Smooth muscle cell of the brain vasculature (primary cell): ENCODE data around the gene MED22.
"Not testable (repeated sequence)": the region's sequence is repeated elsewhere in the genome, so short reads cannot be mapped to it uniquely, and the experiment has no call there.

Experiments
- DNase-seq: peaks from one replicate; pipeline ENCODE4 v3.0.0-alpha.2; 2012; ENCODE audit warnings: low read depth, low spot score

Gene MED22

DNA sequence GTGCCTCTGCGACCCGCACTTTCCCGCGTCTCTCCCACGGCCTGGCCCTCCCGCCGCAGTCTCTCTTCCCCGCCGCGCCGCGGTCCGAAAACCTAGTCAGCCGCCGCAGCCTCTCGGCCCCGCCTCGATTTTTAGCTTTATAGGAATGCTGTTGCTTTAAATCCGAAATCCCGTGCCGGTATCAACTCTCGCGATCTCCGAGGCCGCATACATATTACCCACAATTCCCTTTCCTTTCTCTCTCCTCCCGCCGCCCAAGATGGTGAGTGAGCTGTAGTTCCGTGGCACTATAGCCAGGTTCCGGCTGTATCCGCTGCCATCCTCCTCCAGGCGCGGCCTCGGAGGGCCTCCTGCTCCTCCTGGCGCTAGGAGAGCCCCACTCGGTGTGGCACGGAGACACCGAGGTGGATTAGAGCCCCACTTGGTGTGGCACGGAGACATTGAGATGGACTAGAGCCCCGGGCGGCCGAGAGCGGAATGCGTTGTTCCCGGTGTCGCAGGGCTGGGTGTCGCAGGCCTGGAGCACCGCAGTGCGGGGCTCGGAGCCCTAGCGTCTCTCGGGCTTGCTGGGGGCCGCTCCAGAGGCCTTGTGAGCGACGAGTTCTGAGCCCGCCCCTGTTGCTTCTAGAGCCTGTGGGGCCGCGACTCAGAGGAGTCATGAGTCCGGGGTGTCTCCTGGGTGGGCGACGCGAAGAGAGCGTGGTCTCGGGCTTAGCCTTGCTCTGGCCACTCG, at the start of gene MED22, which contains the start of gene RPL7A:
Gene MED22 (minus strand): TSS at position 147 of the 733 bp plus-strand sequence. CDS start 1,469 bp downstream, outside the sequence.
Gene RPL7A (plus strand): TSS at position 234 of the 733 bp plus-strand sequence. CDS start 26 bp downstream, at position 260.
- DNase-seq: peak; percentile 91

GRCh38 chr9:133397370-133397769, 49.4 kb upstream of the MED22 start:
- no peak for DNase-seq

DNA sequence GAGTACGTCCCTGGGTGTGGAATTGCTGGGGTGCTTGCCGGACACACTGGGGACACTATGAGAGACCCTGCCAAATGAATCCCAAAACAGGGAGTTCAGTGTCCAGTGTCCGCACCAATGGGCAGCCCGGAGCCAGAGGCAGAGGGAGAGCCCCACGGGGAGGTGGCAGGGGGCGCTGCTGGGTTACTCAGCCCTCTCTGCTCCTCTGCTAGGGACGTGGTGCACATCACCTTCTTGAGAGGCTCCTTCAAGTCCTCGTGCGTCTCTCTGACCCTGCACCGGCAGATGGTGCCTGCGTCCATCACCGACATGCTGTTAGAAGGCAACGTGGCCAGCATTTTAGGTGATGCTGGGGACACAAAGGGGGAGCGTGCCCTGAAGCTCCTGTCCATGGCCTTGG, 49.0 kb upstream of the MED22 start:
- no peak for DNase-seq

- DNase-seq: no peak
These were observed 46.8 kb upstream of the MED22 start for GRCh38 chr9:133394687-133395271.

- DNase-seq: no peak
These were observed 45.5 kb upstream of the MED22 start for GRCh38 chr9:133393399-133393798.

DNA sequence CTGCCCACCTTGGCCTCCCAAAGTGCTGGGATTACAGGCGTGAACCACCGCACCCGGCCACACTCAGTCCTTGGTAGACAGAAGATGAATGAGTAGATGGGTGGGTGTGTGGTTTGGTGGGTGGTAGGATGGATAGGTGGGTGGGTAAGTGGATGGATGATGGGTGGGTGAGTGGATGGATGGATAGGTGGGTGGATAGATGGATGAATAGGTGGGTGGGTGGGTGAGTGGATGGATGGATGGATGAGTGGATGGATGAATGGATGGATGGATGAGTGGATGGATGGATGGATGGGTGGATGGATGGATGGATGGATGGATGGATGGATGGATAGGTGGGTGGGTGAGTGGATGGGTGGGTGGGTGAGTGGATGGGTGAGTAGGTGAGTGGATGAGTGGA, 44.4 kb upstream of the MED22 start:
- DNase-seq: not testable (repeated sequence)

- DNase-seq: not testable (repeated sequence)
These were observed 43.5 kb upstream of the MED22 start for GRCh38 chr9:133391449-133391848.

DNA sequence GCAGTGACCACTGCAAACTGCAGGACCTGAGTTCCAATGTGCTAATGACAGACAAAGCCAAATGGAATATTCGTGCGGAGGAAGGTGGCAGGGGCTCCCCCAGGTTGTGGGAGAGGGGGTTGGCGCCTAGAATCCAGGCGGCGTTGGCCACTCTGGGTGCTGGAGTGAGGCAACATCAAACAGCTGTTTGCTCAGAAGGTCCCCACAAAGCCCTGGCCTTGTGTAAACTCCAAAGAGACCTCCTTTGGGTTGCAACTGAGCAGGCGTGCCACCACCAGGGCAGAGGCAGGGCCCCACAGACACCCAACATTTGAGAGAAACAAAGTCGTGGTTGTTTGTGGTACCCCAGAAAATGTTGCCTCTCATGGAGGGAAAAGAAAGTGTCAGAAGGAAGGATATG, 42.8 kb upstream of the MED22 start:
- no peak for DNase-seq

GRCh38 chr9:133389562-133389961, 41.6 kb upstream of the MED22 start:
- DNase-seq: no peak

GRCh38 chr9:133389025-133389557, 41.2 kb upstream of the MED22 start:
- no peak for DNase-seq

GRCh38 chr9:133387680-133388079, 39.7 kb upstream of the MED22 start:
- DNase-seq: no peak

GRCh38 chr9:133386338-133386737, 38.4 kb upstream of the MED22 start:
- no peak for DNase-seq

DNA sequence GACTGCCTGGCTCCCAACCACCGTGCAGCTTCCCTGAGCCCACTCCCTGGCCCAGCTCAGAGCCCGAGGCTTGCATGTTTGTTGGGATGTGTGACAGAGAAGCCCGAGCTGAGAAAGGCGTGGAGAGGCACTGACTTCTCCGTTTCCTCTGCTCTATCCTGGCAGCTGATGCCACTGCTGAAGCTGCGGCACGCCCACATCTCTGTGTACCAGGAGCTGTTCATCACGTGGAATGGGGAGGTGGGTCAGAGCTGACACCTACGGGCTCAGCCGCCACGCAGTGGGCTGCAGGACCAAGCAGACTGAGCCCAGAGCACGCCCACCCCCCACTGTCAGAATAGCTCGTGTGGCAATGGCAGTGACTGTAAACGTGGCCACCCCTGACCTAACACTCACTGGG, 37.5 kb upstream of the MED22 start:
- DNase-seq: no peak

DNA sequence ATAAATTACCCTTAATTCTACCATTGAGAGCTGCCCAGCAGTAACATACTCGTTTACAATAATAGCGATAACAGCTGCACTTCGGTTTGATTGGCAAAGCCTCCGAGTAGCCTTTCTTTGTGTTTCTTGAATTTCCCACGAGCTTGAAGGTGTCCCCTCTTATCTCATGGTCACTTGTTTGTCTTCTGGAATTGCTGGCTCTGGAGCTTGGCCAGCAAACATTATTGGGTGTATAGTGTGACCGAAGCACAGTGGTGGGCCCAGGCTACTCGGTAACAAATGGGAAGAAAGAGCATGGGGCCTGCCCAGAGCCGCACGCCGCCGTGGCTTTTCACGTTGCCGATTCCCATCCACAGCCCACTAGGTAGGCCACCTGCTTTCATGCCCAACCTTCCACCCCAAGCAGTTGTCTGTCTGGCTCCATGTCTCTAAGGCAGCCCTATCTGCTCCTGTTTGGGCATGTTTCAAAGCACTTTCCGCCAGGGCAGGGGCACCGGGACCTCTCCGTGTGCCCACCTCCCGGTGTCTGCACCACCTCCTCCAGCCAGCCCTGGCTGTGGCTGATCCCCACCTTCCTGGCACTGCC, 36.9 kb upstream of the MED22 start:
- no peak for DNase-seq

GRCh38 chr9:133383438-133383837, 35.5 kb upstream of the MED22 start:
- no peak for DNase-seq

DNA sequence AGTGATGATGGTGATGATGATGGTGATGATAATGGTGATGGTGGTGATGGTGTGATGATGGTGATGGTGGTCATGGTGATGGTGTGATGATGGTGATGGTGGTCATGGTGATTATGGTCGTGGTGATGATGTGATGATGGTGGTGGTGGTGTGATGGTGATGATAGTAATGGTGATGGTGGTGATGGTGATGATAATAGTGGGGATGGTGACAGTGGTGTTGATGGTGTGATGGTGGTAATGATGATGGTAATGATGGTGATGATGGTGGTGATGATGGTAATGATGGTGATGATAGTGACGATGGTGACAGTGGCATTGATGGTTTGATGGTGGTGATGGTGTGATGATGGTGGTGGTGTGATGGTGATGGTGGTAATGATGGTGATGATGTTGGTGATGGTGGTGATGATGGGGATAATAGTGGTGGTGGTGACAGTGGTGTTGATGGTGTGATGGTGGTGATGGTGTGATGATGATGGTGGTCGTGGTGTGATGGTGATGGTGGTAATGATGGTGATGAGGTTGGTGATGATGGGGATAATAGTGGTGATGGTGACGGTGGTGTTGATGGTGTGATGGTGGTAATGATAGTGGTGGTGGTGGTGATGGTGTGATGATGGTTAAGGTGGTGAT, 34.7 kb upstream of the MED22 start:
- no peak for DNase-seq

GRCh38 chr9:133380734-133381133, 32.8 kb upstream of the MED22 start:
- DNase-seq: no peak

DNA sequence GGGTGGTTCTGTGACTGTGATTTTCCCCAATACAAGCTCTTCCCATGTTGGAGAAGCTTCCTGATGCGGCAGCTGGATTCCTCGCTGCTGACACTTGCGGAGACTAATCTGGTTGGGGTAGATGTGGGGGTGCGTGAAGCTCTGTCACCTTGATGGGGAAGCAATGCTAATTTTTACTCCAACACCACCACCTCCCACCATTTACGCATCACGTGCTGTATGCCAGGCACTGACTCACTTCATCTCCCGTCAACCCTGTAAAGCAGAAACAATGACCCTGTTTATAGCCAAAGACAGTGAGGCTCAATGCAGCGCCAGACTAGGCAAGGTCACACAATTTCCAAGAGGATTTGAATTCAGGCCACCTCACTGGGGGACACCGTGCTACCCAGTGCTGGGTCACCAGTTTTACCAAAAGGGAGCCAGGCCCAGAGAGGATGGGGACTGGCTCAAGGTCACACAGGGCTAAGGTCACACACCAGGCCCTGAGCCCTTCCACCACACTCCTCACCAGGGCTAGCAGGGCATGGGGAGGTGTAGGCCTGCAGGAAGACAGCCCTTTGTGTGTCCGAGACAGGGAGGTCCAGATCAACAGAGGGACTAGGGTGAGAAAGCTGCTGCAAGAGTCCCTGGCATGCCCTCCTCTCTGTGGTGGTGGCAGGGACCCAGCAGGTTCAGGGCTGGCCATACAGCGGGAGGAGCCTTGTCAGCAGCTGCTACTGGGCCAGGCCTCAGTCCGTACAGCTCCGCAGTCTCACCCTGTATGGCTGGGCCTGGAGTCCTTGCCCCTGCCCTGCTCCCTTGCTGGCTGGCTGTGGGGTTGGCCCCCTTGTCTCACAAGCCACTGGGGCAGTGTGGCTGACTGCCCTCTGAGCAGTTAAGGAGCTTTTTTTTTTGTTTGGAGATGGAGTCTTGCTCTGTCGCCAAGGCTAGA, 31.5 kb upstream of the MED22 start:
- DNase-seq: no peak

GRCh38 chr9:133378408-133378962, 30.6 kb upstream of the MED22 start:
- no peak for DNase-seq

- DNase-seq: no peak
These were observed 29.8 kb upstream of the MED22 start for GRCh38 chr9:133377721-133378216.

- not testable (repeated sequence) for DNase-seq
These were observed 29.3 kb upstream of the MED22 start for GRCh38 chr9:133377280-133377679.
